Measurements from ENCODE around the gene MED9.

MED9 gene

GRCh38 chr17:17540278-17540906 lies 63.6 kb downstream of the MED9 start:
- DNase-seq = no peak

DNA sequence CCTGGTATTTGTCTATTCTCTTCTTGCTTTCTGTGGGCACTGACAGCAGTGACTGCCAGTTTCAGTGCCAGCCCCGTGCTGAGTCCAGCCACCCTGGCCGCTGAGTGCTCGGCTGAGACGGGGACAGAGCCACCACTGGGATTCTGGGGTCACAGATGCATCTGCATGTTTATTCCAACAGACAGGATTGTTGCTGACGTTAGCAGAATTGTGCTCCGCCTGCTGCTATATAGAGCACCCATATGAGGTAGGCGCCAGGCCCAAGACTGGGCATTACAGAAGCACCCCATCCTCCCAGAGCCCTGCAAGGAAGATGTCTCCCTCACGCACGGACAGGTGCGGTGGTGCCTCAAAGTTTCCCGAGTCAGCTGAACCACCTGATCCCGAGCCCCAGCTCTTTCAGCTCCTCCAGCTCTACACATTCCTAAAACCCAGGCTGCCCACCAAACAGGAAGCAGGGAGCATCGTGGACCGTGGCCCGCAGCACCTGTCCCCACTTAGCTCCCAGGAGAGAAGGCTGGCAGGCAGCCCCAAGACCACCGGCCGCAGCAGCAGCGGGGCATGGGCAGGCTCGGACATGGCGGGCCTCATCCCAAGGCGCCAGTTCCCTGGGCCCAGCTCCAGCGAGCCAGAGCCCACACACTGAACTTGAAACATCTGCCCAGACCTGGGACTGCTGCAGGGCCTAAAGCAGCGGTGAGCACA lies 64.3 kb downstream of the MED9 start:
- no peak for DNase-seq

DNA sequence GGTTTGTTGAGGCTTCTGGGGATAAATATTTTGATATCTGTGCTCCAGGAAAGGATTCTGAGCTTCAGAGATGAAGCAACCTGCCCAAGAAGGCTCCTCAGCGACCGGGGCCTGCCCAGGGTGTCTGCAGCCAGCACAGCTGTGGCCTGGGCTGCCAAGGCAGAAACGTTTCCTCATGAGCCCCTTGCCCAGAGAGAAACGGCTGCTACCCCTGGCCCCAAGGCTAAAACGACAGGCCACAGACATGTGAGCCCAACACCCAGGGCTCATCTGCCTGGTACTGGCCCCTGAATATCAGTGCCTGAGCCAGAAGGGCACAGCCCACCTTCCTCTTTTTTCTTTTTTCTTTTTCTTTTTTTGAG lies 64.8 kb downstream of the MED9 start:
- no peak for DNase-seq

All from stimulated activated CD4-positive, alpha-beta T cell treated with anti-CD3 and anti-CD28 coated beads, Interleukin-12 subunit alpha, Interleukin-12 subunit beta, amount 100 ng/mL, for 4 hours (primary cell).